SK-N-MC (cell line): ENCODE data around the gene DNAH14.
"Not testable (repeated sequence)": the region's sequence is repeated elsewhere in the genome, so short reads cannot be mapped to it uniquely, and the experiment has no call there.

Experiments
- DNase-seq: peaks from one replicate; pipeline ENCODE4 v3.0.0-alpha.2; 2011; ENCODE audit warnings: low read depth, low spot score
- H3K27ac ChIP-seq: fragments of 200-600 bp; sonication (generic); 2 replicates; pipeline ENCODE4 v1.5.1; 2016; ENCODE audit warnings: mixed run types
- H3K36me3 ChIP-seq: fragments of 200-600 bp; sonication (generic); 2 replicates; pipeline ENCODE4 v1.6.1; 2017; ENCODE audit warnings: antibody characterized with exemption, low read length, mixed read lengths; ENCODE audit not compliant: insufficient read depth
- H3K4me3 ChIP-seq: fragments of 200-600 bp; sonication (generic); 2 replicates; pipeline ENCODE4 v1.5.1; 2016
- H3K9ac ChIP-seq: fragments of 200-600 bp; sonication (generic); 2 replicates; pipeline ENCODE4 v1.8.0; 2017; ENCODE audit warnings: mixed run types, mixed read lengths; ENCODE audit not compliant: insufficient read length
- H3K9me3 ChIP-seq: fragments of 200-600 bp; sonication (generic); 2 replicates; pipeline ENCODE4 v1.6.1; 2017; ENCODE audit warnings: low read depth, mild to moderate bottlenecking, antibody characterized with exemption, low read length, moderate library complexity, mixed read lengths
- EZH2 ChIP-seq: fragments of 200-600 bp; sonication (generic); IDR thresholded peaks from one replicate; pipeline ENCODE4 v1.6.1; 2017; ENCODE audit warnings: antibody characterized with exemption
- FOXP2 ChIP-seq: optimal IDR thresholded peaks from 2 replicates; pipeline ENCODE3; 2011; ENCODE audit warnings: mild to moderate bottlenecking, moderate library complexity; ENCODE audit not compliant: insufficient read depth; ENCODE audit errors: extremely low read length, control extremely low read depth
- POLR2AphosphoS5 ChIP-seq: IDR thresholded peaks from 2 replicates; pipeline ENCODE4 v1.6.1; 2012; ENCODE audit warnings: mild to moderate bottlenecking, low read depth, low read length, borderline replicate concordance

DNAH14 gene

GRCh38 chr1:224932607-224933249 lies 3.3 kb downstream of the DNAH14 start:
- TF ChIP-seq EZH2: no peak
- no peak for TF ChIP-seq FOXP2
- no peak for TF ChIP-seq POLR2AphosphoS5
- H3K27ac ChIP-seq: no peak overlapping the region
- DNase-seq: no peak
- no peaks in the 10 kb centered on the region for H3K36me3 ChIP-seq
- H3K9me3 ChIP-seq: 0 out of 2 replicates have a peak, but pooled peaks cover 11% of the 10 kb centered on the region
- H3K9ac ChIP-seq: no peak overlapping the region
- H3K4me3 ChIP-seq: no peak overlapping the region

DNA sequence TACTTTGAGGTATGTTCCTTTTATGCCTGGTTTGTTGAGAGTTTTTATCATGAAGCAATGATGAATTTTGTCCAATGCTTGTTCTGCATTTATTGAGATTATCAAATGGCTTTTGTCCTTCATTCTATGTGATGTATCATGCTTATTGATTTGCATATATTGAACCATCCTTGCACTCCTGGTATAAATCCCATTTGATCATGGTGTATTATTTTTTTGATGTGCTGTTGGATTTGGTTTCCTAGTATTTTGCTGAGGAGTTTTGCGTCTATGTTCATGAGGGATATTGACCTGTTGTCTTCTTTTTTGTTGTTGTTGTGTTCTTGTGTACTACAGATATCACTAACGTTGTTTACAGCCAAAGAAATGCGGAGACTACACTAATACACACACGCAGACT lies 4.1 kb downstream of the DNAH14 start:
- no peak for DNase-seq
- TF ChIP-seq EZH2: no peak
- no peak for TF ChIP-seq FOXP2
- TF ChIP-seq POLR2AphosphoS5: no peak
- Histone ChIP-seq H3K9ac (no peak overlapping the region), H3K4me3 (no peak overlapping the region), H3K36me3 (no peaks in the 10 kb centered on the region), H3K27ac (no peak overlapping the region), H3K9me3 (0 out of 2 replicates have a peak, but pooled peaks cover 11% of the 10 kb centered on the region)

DNA sequence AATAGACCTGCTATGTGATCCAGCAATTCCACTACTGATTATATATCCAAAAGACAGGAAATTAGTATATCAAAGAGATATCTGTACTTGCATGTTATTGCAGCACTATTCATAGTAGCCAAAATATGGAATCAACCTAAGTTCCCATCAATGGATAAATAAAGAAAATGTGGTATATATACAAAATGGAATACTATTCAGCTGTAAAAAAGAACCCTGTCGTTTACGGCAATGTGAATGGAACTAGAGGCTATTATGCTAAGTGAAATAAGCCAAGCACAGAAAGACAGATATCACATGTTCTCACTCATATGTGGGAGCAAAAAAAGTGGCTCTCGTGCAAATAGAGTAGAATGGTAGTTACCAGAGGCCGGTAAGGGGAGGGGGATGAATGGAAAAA lies 9.2 kb downstream of the DNAH14 start:
- Histone ChIP-seq H3K9me3 (no peaks in the 10 kb centered on the region), H3K36me3 (no peaks in the 10 kb centered on the region), H3K4me3 (no peak overlapping the region), H3K27ac (no peak overlapping the region), H3K9ac (no peak overlapping the region)
- TF ChIP-seq FOXP2 (no peak), EZH2 (no peak), POLR2AphosphoS5 (no peak)
- no peak for DNase-seq

- H3K27ac ChIP-seq: no peak overlapping the region
- no peak for DNase-seq
- no peak overlapping the region for H3K4me3 ChIP-seq
- TF ChIP-seq POLR2AphosphoS5 (no peak), EZH2 (no peak), FOXP2 (no peak)
- H3K9me3 ChIP-seq: no peaks in the 10 kb centered on the region
- H3K36me3 ChIP-seq: no peaks in the 10 kb centered on the region
- H3K9ac ChIP-seq: no peak overlapping the region
These were observed 10.5 kb downstream of the DNAH14 start for GRCh38 chr1:224939844-224940425.

DNA sequence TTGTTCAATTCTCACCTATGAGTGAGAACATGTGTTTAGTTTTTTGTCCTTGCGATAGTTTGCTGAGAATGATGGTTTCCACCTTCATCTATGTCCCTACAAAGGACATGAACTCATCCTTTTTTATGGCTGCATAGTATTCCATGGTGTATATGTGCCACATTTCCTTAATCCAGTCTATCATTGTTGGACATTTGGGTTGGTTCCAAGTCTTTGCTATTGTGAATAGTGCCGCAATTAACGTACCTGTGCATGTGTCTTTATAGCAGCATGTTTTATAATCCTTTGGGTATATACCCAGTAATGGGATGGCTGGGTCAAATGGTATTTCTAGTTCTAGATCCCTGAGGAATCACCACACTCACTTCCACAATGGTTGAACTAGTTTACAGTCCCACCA lies 11.3 kb downstream of the DNAH14 start:
- H3K27ac ChIP-seq, H3K9ac ChIP-seq, H3K4me3 ChIP-seq, DNase-seq, H3K9me3 ChIP-seq, H3K36me3 ChIP-seq: not testable (repeated sequence)

DNA sequence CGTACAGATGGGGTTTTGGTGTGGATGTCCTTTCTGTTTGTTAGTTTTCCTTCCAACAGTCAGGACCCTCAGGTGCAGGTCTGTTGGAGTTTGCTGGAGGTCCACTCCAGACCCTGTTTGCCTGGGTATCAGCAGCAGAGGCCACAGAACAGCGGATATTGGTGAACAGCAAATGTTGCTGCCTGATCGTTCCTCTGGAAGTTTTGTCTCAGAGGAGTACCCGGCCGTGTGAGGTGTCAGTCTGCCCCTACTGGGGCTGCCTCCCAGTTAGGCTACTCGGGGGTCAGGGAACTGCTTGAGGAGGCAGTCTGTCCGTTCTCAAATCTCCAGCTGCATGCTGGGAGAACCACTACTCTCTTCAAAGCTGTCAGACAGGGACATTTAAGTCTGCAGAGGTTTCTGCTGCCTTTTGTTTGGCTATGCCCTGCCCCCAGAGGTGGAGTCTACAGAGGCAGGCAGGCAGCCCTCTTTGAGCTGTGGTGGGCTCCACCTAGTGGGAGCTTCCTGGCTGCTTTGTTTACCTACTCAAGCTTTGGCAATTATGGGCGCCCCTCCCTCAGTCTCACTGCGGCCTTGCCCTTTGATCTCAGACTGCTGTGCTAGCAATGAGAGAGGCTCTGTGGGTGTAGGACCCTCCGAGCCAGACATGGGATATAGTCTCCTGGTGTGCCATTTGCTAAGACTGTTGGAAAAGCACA lies 16.3 kb downstream of the DNAH14 start:
- H3K9ac ChIP-seq, H3K9me3 ChIP-seq, H3K36me3 ChIP-seq, H3K4me3 ChIP-seq, DNase-seq, H3K27ac ChIP-seq: not testable (repeated sequence)

DNA sequence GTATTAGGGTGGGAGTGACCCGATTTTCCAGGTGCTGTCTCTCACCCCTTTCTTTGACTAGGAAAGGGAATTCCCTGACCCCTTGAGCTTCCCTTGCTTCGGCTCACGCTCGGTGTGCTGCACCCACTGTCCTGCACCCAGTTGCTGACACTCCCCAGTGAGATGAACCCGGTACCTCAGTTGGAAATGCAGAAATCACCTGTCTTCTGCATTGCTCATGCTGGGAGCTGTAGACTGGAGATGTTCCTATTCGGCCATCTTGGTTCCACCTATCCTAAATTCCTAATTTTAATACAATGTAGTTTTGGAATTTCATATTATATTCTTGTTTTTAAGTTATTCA lies 16.8 kb downstream of the DNAH14 start:
- not testable (repeated sequence) for DNase-seq, H3K4me3 ChIP-seq, H3K36me3 ChIP-seq, H3K27ac ChIP-seq, H3K9ac ChIP-seq, H3K9me3 ChIP-seq

GRCh38 chr1:224957696-224958095 lies 28.2 kb downstream of the DNAH14 start:
- TF ChIP-seq EZH2 (no peak), POLR2AphosphoS5 (no peak), FOXP2 (no peak)
- Histone ChIP-seq H3K27ac (no peak overlapping the region), H3K9me3 (no peaks in the 10 kb centered on the region), H3K4me3 (no peak overlapping the region), H3K36me3 (no peaks in the 10 kb centered on the region), H3K9ac (no peak overlapping the region)
- DNase-seq: no peak

- TF ChIP-seq POLR2AphosphoS5 (no peak), FOXP2 (no peak), EZH2 (no peak)
- no peak overlapping the region for H3K4me3 ChIP-seq
- no peaks in the 10 kb centered on the region for H3K36me3 ChIP-seq
- no peak for DNase-seq
- no peak overlapping the region for H3K27ac ChIP-seq
- no peaks in the 10 kb centered on the region for H3K9me3 ChIP-seq
- no peak overlapping the region for H3K9ac ChIP-seq
These were observed 29.0 kb downstream of the DNAH14 start for GRCh38 chr1:224958490-224958889.
